ENCODE results near the gene INAFM2.

DNA sequence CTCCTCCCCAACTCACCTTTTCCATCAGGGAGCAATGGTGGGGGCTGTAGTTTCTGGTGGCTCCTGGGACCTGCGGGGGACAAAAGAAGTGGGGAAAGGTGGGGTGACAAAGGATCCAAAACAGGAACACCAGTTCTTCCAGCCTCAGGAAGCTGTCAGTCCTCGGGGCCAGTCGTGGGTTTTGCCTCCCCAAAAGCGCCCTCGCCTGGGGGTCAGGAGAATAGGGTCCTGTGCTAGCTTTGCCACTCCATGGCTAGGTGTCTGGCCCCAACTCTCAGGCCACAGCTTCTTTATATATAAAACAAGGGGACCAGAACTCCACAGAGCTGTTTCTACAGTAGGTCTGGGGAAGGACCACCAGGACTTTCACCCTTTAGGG, 13.2 kb downstream of the INAFM2 start:
- TF ChIP-seq CTCF (IDR thresholded peaks at IDR 0.05; ENCODE audit: extremely low read depth in 1 of 2, insufficient read depth in 1 of 2, low read depth in 1 of 2, low read length in 2 of 2), result no peak
- TF ChIP-seq POLR2A (IDR thresholded peaks at IDR 0.05; ENCODE audit: low read depth, low read length), result no peak
- TF ChIP-seq POLR2AphosphoS5 (IDR thresholded peaks at IDR 0.05; ENCODE audit: insufficient read depth, low read depth, low read length), result no peak
- TF ChIP-seq EZH2 (IDR thresholded peaks at IDR 0.05; ENCODE audit: borderline replicate concordance, low read depth, low read length, severe bottlenecking), result no peak
- TF ChIP-seq, protein P1, sequence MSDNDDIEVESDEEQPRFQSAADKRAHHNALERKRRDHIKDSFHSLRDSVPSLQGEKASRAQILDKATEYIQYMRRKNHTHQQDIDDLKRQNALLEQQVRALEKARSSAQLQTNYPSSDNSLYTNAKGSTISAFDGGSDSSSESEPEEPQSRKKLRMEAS (IDR thresholded peaks at IDR 0.05; ENCODE audit: insufficient read depth, insufficient read length), result no peak
- TF ChIP-seq MYC (IDR thresholded peaks at IDR 0.05; ENCODE audit: low read depth, low read length), result no peak
- TF ChIP-seq FOS (IDR thresholded peaks at IDR 0.05; ENCODE audit: borderline replicate concordance, insufficient read depth, low read length), result no peak
- TF ChIP-seq JUN (IDR thresholded peaks at IDR 0.05; ENCODE audit: borderline replicate concordance, insufficient read depth, insufficient read length, low read depth), result no peak
